Neutrophil (primary cell): Measurements from ENCODE around the gene NUBP2.

Source experiments
- H3K27ac ChIP-seq: fragments of 200-600 bp; sonication (generic); 2 replicates; pipeline ENCODE4 v1.5.1; 2016; ENCODE audit warnings: mild to moderate bottlenecking, moderate library complexity
- H3K27me3 ChIP-seq: fragments of 200-600 bp; sonication (generic); 2 replicates; pipeline ENCODE4 v1.6.0; 2016; ENCODE audit warnings: mild to moderate bottlenecking
- H3K36me3 ChIP-seq: fragments of 200-600 bp; sonication (generic); 2 replicates; pipeline ENCODE4 v1.5.1; 2017
- H3K4me1 ChIP-seq, 2 experiments: fragments of 200-600 bp in 1 of 2; sonication (generic) in 1 of 2; 1 replicate in 1 of 2; 2 replicates in 1 of 2; pipeline versions ENCODE4 v1.5.1 to v1.6.1; 2013 to 2016; ENCODE audit warnings: low read depth in 1 of 2, low read length in 1 of 2, mild to moderate bottlenecking in 1 of 2, moderate library complexity in 1 of 2; ENCODE audit not compliant: control insufficient read depth in 1 of 2, insufficient read depth in 1 of 2
- H3K4me3 ChIP-seq, 2 experiments: fragments of 200-600 bp in 1 of 2; sonication (generic) in 1 of 2; 1 replicate in 1 of 2; 2 replicates in 1 of 2; pipeline ENCODE4 v1.5.1; 2013 to 2016; ENCODE audit warnings: low read depth in 1 of 2, low read length in 1 of 2, mild to moderate bottlenecking in 1 of 2, moderate library complexity in 1 of 2
- H3K9me3 ChIP-seq: fragments of 200-600 bp; sonication (generic); 2 replicates; pipeline ENCODE4 v1.5.1; 2016
- CTCF ChIP-seq: fragments of 200-600 bp; sonication (generic); IDR thresholded peaks from 2 replicates; pipeline ENCODE4 v1.5.1; 2016; ENCODE audit warnings: antibody characterized with exemption

The NUBP2 gene

GRCh38 chr16:1768767-1769401, 13.9 kb upstream of the NUBP2 start:
- Histone ChIP-seq H3K36me3 (peaks cover 58% of the 10 kb centered on the region), H3K27ac (no peak overlapping the region), H3K27me3 (peaks cover 8% of the 10 kb centered on the region), H3K4me3 (no peak overlapping the region), H3K9me3 (no peaks in the 10 kb centered on the region), H3K4me1 (peaks cover 24 to 38% of the 10 kb centered on the region in 2 experiments)
- no peak for TF ChIP-seq CTCF

- H3K4me1 ChIP-seq: peaks cover 32 to 45% of the 10 kb centered on the region in 2 experiments
- no peak for TF ChIP-seq CTCF
- H3K4me3 ChIP-seq: no peak overlapping the region
- no peak overlapping the region for H3K27ac ChIP-seq
- H3K36me3 ChIP-seq: peaks cover 50% of the 10 kb centered on the region
- H3K27me3 ChIP-seq: peaks cover 8% of the 10 kb centered on the region
- no peaks in the 10 kb centered on the region for H3K9me3 ChIP-seq
Measured at GRCh38 chr16:1769402-1770300, 13.1 kb upstream of the NUBP2 start.

GRCh38 chr16:1770328-1771187, 12.2 kb upstream of the NUBP2 start:
- Histone ChIP-seq H3K27me3 (peaks cover 8% of the 10 kb centered on the region), H3K4me1 (peaks cover 35 to 51% of the 10 kb centered on the region in 2 experiments), H3K4me3 (peak overlapping the region; percentile 89 to 100), H3K27ac (peak overlapping the region; percentile 63), H3K36me3 (peaks cover 48% of the 10 kb centered on the region), H3K9me3 (no peaks in the 10 kb centered on the region)
- TF ChIP-seq CTCF: no peak

- Histone ChIP-seq H3K36me3 (peaks cover 48% of the 10 kb centered on the region), H3K27me3 (peaks cover 8% of the 10 kb centered on the region), H3K9me3 (no peaks in the 10 kb centered on the region), H3K4me1 (peaks cover 35 to 51% of the 10 kb centered on the region in 2 experiments), H3K27ac (peak within 1 kb of the TSS; percentile 95), H3K4me3 (peak within 1 kb of the TSS; percentile 89 to 100)
- TF ChIP-seq CTCF: no peak
Measured at GRCh38 chr16:1771188-1771863, 11.4 kb upstream of the NUBP2 start, which contains the start of gene NME3. Gene NME3, minus strand, starts transcription at chr16:1771543. Its CDS starts 9 bp downstream, at chr16:1771534.
